BJ (cell line): Measurements from ENCODE around the gene FRMD4A. TPM values are rescaled to one million over a fixed set of nuclear protein-coding genes. Genes with fewer than 3 reads are reported as not detected.

Source experiments
- CTCF ChIA-PET: fragments of 350-600 bp; formaldehyde crosslinking; extraction: SDS; loops from one replicate; lab custom pipeline; 2021; ENCODE audit warnings: antibody characterized with exemption, inconsistent platforms; lab: Yijun Ruan, JAX
- POLR2A ChIA-PET: fragments of 300-600 bp; sonication (Branson Sonifier 250); formaldehyde crosslinking; extraction: SDS; loops from one replicate; lab custom pipeline; 2021; ENCODE audit warnings: antibody characterized with exemption; lab: Charles Lee
- DNase-seq: peaks from one replicate; pipeline ENCODE4 v3.0.0-alpha.2; 2011; ENCODE audit warnings: low read depth
- H3K27me3 ChIP-seq: 2 replicates; pipeline ENCODE4 v1.6.0; 2011; ENCODE audit warnings: low read length; ENCODE audit not compliant: control insufficient read depth, insufficient read depth
- H3K36me3 ChIP-seq: 2 replicates; pipeline ENCODE4 v1.5.1; 2011; ENCODE audit warnings: low read length; ENCODE audit not compliant: control insufficient read depth, insufficient read depth
- H3K4me3 ChIP-seq: 2 replicates; pipeline ENCODE4 v1.5.1; 2011; ENCODE audit warnings: low read depth, mild to moderate bottlenecking, control low read depth, low read length
- CTCF ChIP-seq: IDR thresholded peaks from 2 replicates; pipeline ENCODE4 v1.5.1; 2011; ENCODE audit warnings: low read depth, mild to moderate bottlenecking, control low read depth, inconsistent platforms, low read length, moderate library complexity; ENCODE audit not compliant: insufficient read depth
- polyA plus RNA-seq: library from polyadenylated mRNA; depleted of rRNA; stranded (reverse); fragments of >200 nt; gene quantifications from 2 replicates; pipeline ENCODE4 v1.2.3, GENCODE V29; 2011

Gene FRMD4A
- polyA plus RNA-seq, 1 experiment = 31.6 TPM

GRCh38 chr10:13908475-13908874 lies 422.2 kb downstream of the FRMD4A start:
- no peak for DNase-seq
- Histone ChIP-seq H3K27me3 (no peaks in the 10 kb centered on the region), H3K36me3 (no peaks in the 10 kb centered on the region), H3K4me3 (no peak overlapping the region)
- ChIA-PET POLR2A (no interaction called here), CTCF (no interaction called here)
- no peak for TF ChIP-seq CTCF

- ChIA-PET CTCF (no interaction called here), POLR2A (no interaction called here)
- Histone ChIP-seq H3K36me3 (no peaks in the 10 kb centered on the region), H3K4me3 (no peak overlapping the region), H3K27me3 (no peaks in the 10 kb centered on the region)
- DNase-seq = no peak
- no peak for TF ChIP-seq CTCF
Observed at GRCh38 chr10:13907570-13907969, 423.2 kb downstream of the FRMD4A start.

- TF ChIP-seq CTCF = no peak
- no peak for DNase-seq
- ChIA-PET CTCF (no interaction called here), POLR2A (no interaction called here)
- Histone ChIP-seq H3K27me3 (no peaks in the 10 kb centered on the region), H3K36me3 (no peaks in the 10 kb centered on the region), H3K4me3 (no peak overlapping the region)
Observed at GRCh38 chr10:13905281-13905680, 425.4 kb downstream of the FRMD4A start.

- POLR2A ChIA-PET = no interaction called here
- no peaks in the 10 kb centered on the region for H3K36me3 ChIP-seq
- no peak for DNase-seq
- H3K4me3 ChIP-seq = no peak overlapping the region
- TF ChIP-seq CTCF = no peak
- CTCF ChIA-PET = no interaction called here
- H3K27me3 ChIP-seq = no peaks in the 10 kb centered on the region
Observed at GRCh38 chr10:13904064-13904463, 426.7 kb downstream of the FRMD4A start.

- H3K27me3 ChIP-seq = no peaks in the 10 kb centered on the region
- H3K4me3 ChIP-seq = no peak overlapping the region
- no peak for TF ChIP-seq CTCF
- H3K36me3 ChIP-seq = no peaks in the 10 kb centered on the region
- ChIA-PET POLR2A (no interaction called here), CTCF (interaction anchor here (1.1 kb wide), 1 partner anchor 8 kb away, joined by 3 read pairs; no protein-coding TSS in a partner anchor)
- DNase-seq = no peak
Observed at GRCh38 chr10:13902868-13903587, 427.7 kb downstream of the FRMD4A start.
